Colonic mucosa (tissue), 4 donors: ENCODE data around the gene PPFIA2. TPM values are rescaled to one million over a fixed set of nuclear protein-coding genes. Genes with fewer than 3 reads are reported as not detected.

Source experiments
- DNase-seq: peaks from one replicate; pipeline ENCODE4 v3.0.0-alpha.2; 2020
- H3K27ac ChIP-seq: fragments of 200-600 bp; one replicate; pipeline ENCODE4 v1.8.0; 2021
- H3K27me3 ChIP-seq: fragments of 200-600 bp; one replicate; pipeline ENCODE4 v1.8.0; 2021
- H3K36me3 ChIP-seq: fragments of 200-600 bp; one replicate; pipeline ENCODE4 v1.8.0; 2021
- H3K4me1 ChIP-seq: fragments of 200-600 bp; one replicate; pipeline ENCODE4 v1.8.0; 2021; ENCODE audit warnings: mild to moderate bottlenecking
- H3K4me3 ChIP-seq: fragments of 200-600 bp; one replicate; pipeline ENCODE4 v1.8.0; 2021
- H3K9ac ChIP-seq, 2 donors: one replicate each; pipeline ENCODE4 v1.7.0; 2013; ENCODE audit warnings: control low read depth in 2 of 2, low read depth in 2 of 2, low read length in 2 of 2
- H3K9me3 ChIP-seq: fragments of 200-600 bp; one replicate; pipeline ENCODE4 v1.8.0; 2021
- CTCF ChIP-seq: fragments of 200-600 bp; IDR thresholded peaks from one replicate; pipeline ENCODE4 v1.8.0; 2022; ENCODE audit warnings: antibody characterized with exemption, mild to moderate bottlenecking
- intact Hi-C: fragments of 100-400 bp; cut with DNase I; formaldehyde crosslinking; loops from one replicate; pipeline ENCODE4 v1.14.1; 2022
- total RNA-seq, 2 donors: library from RNA; stranded (reverse); fragmentation: NEBNext Ultra II Directional in 1 of 2; extraction: Animal tissue kit (Norgen Biotek cat#: 25700) in 1 of 2; gene quantifications; one replicate each; pipeline ENCODE4 v1.2.1, GENCODE V29; 2021
- donor health status: healthy.
- donor health status: DM: no; HTN: no; CAD: no.
- donor health status: DM: no; HTN: no; CAD: no.

The PPFIA2 gene
- total RNA-seq, 2 donors from 2014 or later = 0.49 to 2.2 TPM

- Histone ChIP-seq H3K27me3 (no peaks in the 10 kb centered on the region), H3K9ac (no peak overlapping the region), H3K4me3 (no peak overlapping the region), H3K36me3 (no peaks in the 10 kb centered on the region), H3K4me1 (no peaks in the 10 kb centered on the region), H3K27ac (no peak overlapping the region), H3K9me3 (no peaks in the 10 kb centered on the region)
- DNase-seq = no peak
- no peak for TF ChIP-seq CTCF
- intact Hi-C loops = no loop called here
Observed at GRCh38 chr12:81530352-81530751, 228.8 kb downstream of the PPFIA2 start.

- no peak for DNase-seq
- Histone ChIP-seq H3K27ac (no peak overlapping the region), H3K4me1 (no peaks in the 10 kb centered on the region), H3K9ac (no peak overlapping the region), H3K4me3 (no peak overlapping the region), H3K27me3 (no peaks in the 10 kb centered on the region), H3K36me3 (no peaks in the 10 kb centered on the region), H3K9me3 (no peaks in the 10 kb centered on the region)
- TF ChIP-seq CTCF = no peak
- intact Hi-C loops = no loop called here
Observed at GRCh38 chr12:81520064-81520945, 238.8 kb downstream of the PPFIA2 start.

DNA sequence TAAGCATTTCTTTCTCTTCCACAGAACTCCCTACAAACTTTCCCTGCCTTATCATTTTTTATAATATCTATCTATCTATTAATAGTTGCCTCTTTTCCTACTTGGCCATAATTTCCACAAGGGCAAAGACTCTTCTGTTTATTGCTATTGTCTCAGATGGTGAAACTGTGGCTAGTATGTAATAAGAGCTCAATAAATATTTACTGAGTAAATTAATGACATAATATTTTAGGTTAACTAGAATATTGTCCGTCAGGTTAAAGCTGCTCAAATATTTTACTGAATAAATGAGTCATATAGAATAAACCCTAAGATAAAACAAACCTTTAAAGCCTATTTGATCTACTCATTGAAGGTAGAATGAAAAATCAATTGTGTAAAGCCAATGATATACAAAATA is 240.5 kb downstream of the PPFIA2 start:
- Histone ChIP-seq H3K9me3 (no peaks in the 10 kb centered on the region), H3K9ac (no peak overlapping the region), H3K36me3 (no peaks in the 10 kb centered on the region), H3K27me3 (no peaks in the 10 kb centered on the region), H3K4me3 (no peak overlapping the region), H3K4me1 (no peaks in the 10 kb centered on the region), H3K27ac (no peak overlapping the region)
- no peak for DNase-seq
- TF ChIP-seq CTCF = no peak
- intact Hi-C loops = no loop called here

GRCh38 chr12:81517296-81517695 is 241.9 kb downstream of the PPFIA2 start:
- no peak for TF ChIP-seq CTCF
- no peak overlapping the region for H3K27ac ChIP-seq
- no peaks in the 10 kb centered on the region for H3K4me1 ChIP-seq
- no peaks in the 10 kb centered on the region for H3K36me3 ChIP-seq
- H3K27me3 ChIP-seq = no peaks in the 10 kb centered on the region
- no peaks in the 10 kb centered on the region for H3K9me3 ChIP-seq
- intact Hi-C loops = no loop called here
- no peak overlapping the region for H3K9ac ChIP-seq
- H3K4me3 ChIP-seq = no peak overlapping the region
- no peak for DNase-seq

- Histone ChIP-seq H3K36me3 (no peaks in the 10 kb centered on the region), H3K27me3 (no peaks in the 10 kb centered on the region), H3K4me3 (no peak overlapping the region), H3K27ac (no peak overlapping the region), H3K9ac (no peak overlapping the region), H3K4me1 (no peaks in the 10 kb centered on the region), H3K9me3 (no peaks in the 10 kb centered on the region)
- TF ChIP-seq CTCF = no peak
- intact Hi-C loops = no loop called here
- no peak for DNase-seq
Observed at GRCh38 chr12:81502912-81503695, 256.0 kb downstream of the PPFIA2 start.
